Activated B cell treated with CpG ODN at 0.5 μM for 24 hours (primary cell): Measurements from ENCODE around the gene ARHGAP10. TPM values are rescaled to one million over a fixed set of nuclear protein-coding genes. Genes with fewer than 3 reads are reported as not detected.

Source experiments
- ATAC-seq: fragments of 200-7000 bp; cut with Tn5 transposase; one replicate; pipeline ENCODE4 v1.10.0; 2021; ENCODE audit warnings: low read depth, mild to moderate bottlenecking, moderate library complexity
- CTCF ChIA-PET: fragments of 350-600 bp; sonication (Branson Sonifier 250); formaldehyde crosslinking; loops from one replicate; lab custom pipeline; 2021; ENCODE audit warnings: antibody characterized with exemption; lab: Charles Lee
- POLR2A ChIA-PET: fragments of 350-600 bp; sonication (Branson Sonifier 250); formaldehyde crosslinking; loops from one replicate; lab custom pipeline; 2021; ENCODE audit warnings: antibody characterized with exemption; lab: Charles Lee
- DNase-seq: peaks from one replicate; pipeline ENCODE4 v3.0.0; 2022
- H3K27ac Mint-ChIP-seq: one replicate; pipeline ENCODE4 v1.8.0; 2020; ENCODE audit warnings: mixed read lengths
- H3K27me3 Mint-ChIP-seq: one replicate; pipeline ENCODE4 v1.8.0; 2021; ENCODE audit warnings: mixed read lengths
- H3K36me3 Mint-ChIP-seq: one replicate; pipeline ENCODE4 v1.8.0; 2021; ENCODE audit warnings: low read depth, mixed read lengths
- H3K4me1 Mint-ChIP-seq: one replicate; pipeline ENCODE4 v1.8.0; 2021; ENCODE audit warnings: mixed read lengths
- H3K4me3 Mint-ChIP-seq: one replicate; pipeline ENCODE4 v1.8.0; 2020; ENCODE audit warnings: mild to moderate bottlenecking, mixed read lengths
- H3K9me3 Mint-ChIP-seq: one replicate; pipeline ENCODE4 v1.8.0; 2020; ENCODE audit warnings: mixed read lengths
- intact Hi-C: fragments of 100-400 bp; cut with micrococcal nuclease; formaldehyde crosslinking; loops from one replicate; pipeline ENCODE4 v1.15.1; 2024
- total RNA-seq: library from RNA; stranded (reverse); gene quantifications from 2 replicates; pipeline ENCODE4 v1.2.3, GENCODE V29; 2022
- TF ChIP-seq, protein P1 (sequence below): fragments of 200-600 bp; IDR thresholded peaks from one replicate; pipeline ENCODE4 v1.8.0; 2022; ENCODE audit warnings: antibody characterized with exemption, mild to moderate bottlenecking

The ARHGAP10 gene
- total RNA-seq, 1 donor from 2014 or later, result 0.60 TPM

DNA sequence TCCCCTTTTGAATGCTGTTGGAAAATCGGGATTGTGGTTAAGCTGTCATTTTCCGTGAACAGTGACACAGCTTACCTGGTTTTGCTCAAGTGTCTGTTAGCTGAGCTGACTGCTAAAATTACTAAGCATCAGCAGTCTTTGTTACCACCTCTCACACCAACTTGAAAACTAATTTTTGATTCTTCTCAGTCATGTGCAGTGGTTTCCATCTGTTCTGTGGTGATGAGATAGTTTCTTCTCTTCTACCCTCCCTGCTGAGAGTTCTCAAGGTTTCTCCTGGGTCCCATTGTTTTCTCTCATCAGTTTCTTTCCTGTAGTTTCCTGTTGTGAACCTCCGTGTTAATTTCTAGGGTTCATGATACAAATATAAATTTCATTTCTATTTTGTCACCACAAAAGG is 225.6 kb downstream of the ARHGAP10 start:
- Mint-ChIP-seq H3K36me3 (no peaks in the 10 kb centered on the region), H3K27me3 (no peaks in the 10 kb centered on the region), H3K4me3 (no peak overlapping the region), H3K4me1 (no peaks in the 10 kb centered on the region), H3K9me3 (peaks cover 4% of the 10 kb centered on the region), H3K27ac (no peak overlapping the region)
- ATAC-seq (no peak), DNase-seq (no peak)
- intact Hi-C loops, result no loop called here
- CTCF ChIA-PET, result no interaction called here
- TF ChIP-seq, protein P1, sequence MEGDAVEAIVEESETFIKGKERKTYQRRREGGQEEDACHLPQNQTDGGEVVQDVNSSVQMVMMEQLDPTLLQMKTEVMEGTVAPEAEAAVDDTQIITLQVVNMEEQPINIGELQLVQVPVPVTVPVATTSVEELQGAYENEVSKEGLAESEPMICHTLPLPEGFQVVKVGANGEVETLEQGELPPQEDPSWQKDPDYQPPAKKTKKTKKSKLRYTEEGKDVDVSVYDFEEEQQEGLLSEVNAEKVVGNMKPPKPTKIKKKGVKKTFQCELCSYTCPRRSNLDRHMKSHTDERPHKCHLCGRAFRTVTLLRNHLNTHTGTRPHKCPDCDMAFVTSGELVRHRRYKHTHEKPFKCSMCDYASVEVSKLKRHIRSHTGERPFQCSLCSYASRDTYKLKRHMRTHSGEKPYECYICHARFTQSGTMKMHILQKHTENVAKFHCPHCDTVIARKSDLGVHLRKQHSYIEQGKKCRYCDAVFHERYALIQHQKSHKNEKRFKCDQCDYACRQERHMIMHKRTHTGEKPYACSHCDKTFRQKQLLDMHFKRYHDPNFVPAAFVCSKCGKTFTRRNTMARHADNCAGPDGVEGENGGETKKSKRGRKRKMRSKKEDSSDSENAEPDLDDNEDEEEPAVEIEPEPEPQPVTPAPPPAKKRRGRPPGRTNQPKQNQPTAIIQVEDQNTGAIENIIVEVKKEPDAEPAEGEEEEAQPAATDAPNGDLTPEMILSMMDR, result no peak
- POLR2A ChIA-PET, result no interaction called here

- ATAC-seq (no peak), DNase-seq (no peak)
- no peaks in the 10 kb centered on the region for H3K36me3 Mint-ChIP-seq
- TF ChIP-seq, protein P1, result no peak
- ChIA-PET CTCF (no interaction called here), POLR2A (no interaction called here)
- no peaks in the 10 kb centered on the region for H3K27me3 Mint-ChIP-seq
- no peak overlapping the region for H3K4me3 Mint-ChIP-seq
- H3K27ac Mint-ChIP-seq, result no peak overlapping the region
- H3K9me3 Mint-ChIP-seq, result peaks cover 4% of the 10 kb centered on the region
- intact Hi-C loops, result no loop called here
- H3K4me1 Mint-ChIP-seq, result no peaks in the 10 kb centered on the region
These were observed 226.2 kb downstream of the ARHGAP10 start for GRCh38 chr4:147958057-147958456.

DNA sequence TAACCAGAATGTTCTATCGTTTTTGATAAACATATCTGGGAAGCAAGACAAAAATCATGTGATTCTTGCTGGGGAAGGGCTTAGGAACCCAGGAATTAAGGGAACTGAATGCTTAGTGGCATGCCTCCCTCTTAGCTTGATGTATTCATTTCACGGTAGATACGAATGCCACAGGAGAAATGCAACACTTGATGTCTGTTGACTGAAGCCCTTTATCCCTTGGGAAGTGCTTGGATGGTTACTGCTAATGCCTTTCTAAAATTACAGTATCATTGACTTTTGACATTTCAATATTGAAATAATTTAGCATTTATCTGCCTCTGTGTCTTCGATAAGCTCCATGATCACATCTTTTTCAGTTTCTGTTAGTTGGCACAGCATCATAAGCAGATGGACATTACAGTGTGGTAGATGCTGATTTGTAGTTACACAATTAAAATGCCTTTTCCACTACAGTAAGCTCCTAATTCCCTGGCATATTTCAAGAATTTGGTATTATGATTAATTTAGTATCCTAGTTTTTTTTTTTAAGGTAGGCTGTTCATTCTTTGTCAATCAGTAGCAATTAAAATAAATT is 226.7 kb downstream of the ARHGAP10 start:
- Mint-ChIP-seq H3K9me3 (peaks cover 4% of the 10 kb centered on the region), H3K27me3 (no peaks in the 10 kb centered on the region), H3K27ac (no peak overlapping the region), H3K4me3 (no peak overlapping the region), H3K4me1 (no peaks in the 10 kb centered on the region), H3K36me3 (no peaks in the 10 kb centered on the region)
- no peak for ATAC-seq
- CTCF ChIA-PET, result no interaction called here
- intact Hi-C loops, result no loop called here
- no peak for DNase-seq
- POLR2A ChIA-PET, result no interaction called here
- TF ChIP-seq, protein P1, result no peak

DNA sequence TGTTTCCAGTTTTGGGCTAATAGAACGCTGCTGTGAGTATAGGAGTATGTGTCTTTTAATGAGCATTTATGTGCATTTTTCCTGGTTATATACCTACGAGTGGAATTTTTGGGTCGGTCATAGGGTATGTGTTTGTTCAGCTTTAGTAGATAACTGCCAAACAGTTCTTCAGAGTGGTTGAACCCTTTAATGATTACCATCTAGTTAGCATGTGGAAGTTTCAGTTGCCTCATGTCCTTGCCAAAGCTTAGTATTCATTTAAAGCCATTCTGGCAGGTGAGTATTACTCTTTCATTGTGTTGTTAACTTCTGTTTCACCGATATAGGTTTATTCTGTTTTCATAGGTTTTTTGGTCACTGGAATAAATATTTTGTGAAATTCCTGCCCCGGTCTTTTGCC is 229.1 kb downstream of the ARHGAP10 start:
- H3K36me3 Mint-ChIP-seq, result no peaks in the 10 kb centered on the region
- ATAC-seq, result no peak
- H3K27ac Mint-ChIP-seq, result no peak overlapping the region
- no peaks in the 10 kb centered on the region for H3K4me1 Mint-ChIP-seq
- no peak for DNase-seq
- CTCF ChIA-PET, result no interaction called here
- intact Hi-C loops, result no loop called here
- TF ChIP-seq, protein P1, result no peak
- no peaks in the 10 kb centered on the region for H3K9me3 Mint-ChIP-seq
- POLR2A ChIA-PET, result no interaction called here
- no peaks in the 10 kb centered on the region for H3K27me3 Mint-ChIP-seq
- no peak overlapping the region for H3K4me3 Mint-ChIP-seq

- TF ChIP-seq, protein P1, result no peak
- Mint-ChIP-seq H3K4me1 (no peaks in the 10 kb centered on the region), H3K27ac (no peak overlapping the region), H3K9me3 (no peaks in the 10 kb centered on the region), H3K36me3 (no peaks in the 10 kb centered on the region), H3K27me3 (no peaks in the 10 kb centered on the region), H3K4me3 (no peak overlapping the region)
- intact Hi-C loops, result no loop called here
- DNase-seq (no peak), ATAC-seq (no peak)
- ChIA-PET POLR2A (no interaction called here), CTCF (no interaction called here)
These were observed 232.0 kb downstream of the ARHGAP10 start for GRCh38 chr4:147963839-147964238.
